Suprapubic skin (tissue), 4 donors: Measurements from ENCODE around the gene LGALS8. TPM values are rescaled to one million over a fixed set of nuclear protein-coding genes. Genes with fewer than 3 reads are reported as not detected.

Source experiments
- DNase-seq, 2 donors: peaks; one replicate each; pipeline ENCODE4 v3.0.0-alpha.2; 2019; ENCODE audit warnings: low spot score in 2 of 2
- H3K27ac ChIP-seq: fragments of 200-600 bp; sonication (generic); one replicate; pipeline ENCODE4 v1.5.1; 2019
- H3K27me3 ChIP-seq: fragments of 200-600 bp; sonication (generic); one replicate; pipeline ENCODE4 v1.5.1; 2019
- H3K36me3 ChIP-seq: fragments of 200-600 bp; sonication (generic); one replicate; pipeline ENCODE4 v1.5.1; 2019
- H3K4me1 ChIP-seq: fragments of 200-600 bp; sonication (generic); one replicate; pipeline ENCODE4 v1.5.1; 2019
- H3K4me3 ChIP-seq: fragments of 200-600 bp; sonication (generic); one replicate; pipeline ENCODE4 v1.5.1; 2019; ENCODE audit warnings: mild to moderate bottlenecking
- H3K9me3 ChIP-seq: fragments of 200-600 bp; sonication (generic); one replicate; pipeline ENCODE4 v1.5.1; 2019
- CTCF ChIP-seq, 2 donors: fragments of 200-600 bp in 1 of 2; fragments of 450-650 bp in 1 of 2; sonication (generic) in 1 of 2; IDR thresholded peaks; one replicate each; pipeline ENCODE4 v1.5.1; 2016 to 2019; ENCODE audit warnings: antibody characterized with exemption in 2 of 2, mild to moderate bottlenecking in 1 of 2, moderate library complexity in 1 of 2
- EP300 ChIP-seq: sonication (generic); formaldehyde crosslinking; IDR thresholded peaks from one replicate; pipeline ENCODE4 v1.6.1; 2017; ENCODE audit warnings: antibody characterized with exemption
- POLR2A ChIP-seq, 2 donors: fragments of 450-650 bp; IDR thresholded peaks; one replicate each; pipeline ENCODE4 v1.6.1; 2017; ENCODE audit warnings: antibody characterized with exemption in 2 of 2, mild to moderate bottlenecking in 2 of 2, moderate library complexity in 2 of 2
- POLR2AphosphoS5 ChIP-seq, 3 donors: sonication (generic); formaldehyde crosslinking; IDR thresholded peaks; one replicate each; pipeline ENCODE4 v1.6.1; 2017; ENCODE audit warnings: antibody characterized with exemption in 3 of 3
- WGBS: methylation state at CpG from one replicate; pipeline ENCODE4 v1.1.5; 2018; 5-methylcytosine and 5-hydroxymethylcytosine counted together
- total RNA-seq, 4 donors: library from RNA; depleted of rRNA; stranded (reverse); fragments of >200 nt; gene quantifications; one replicate each; pipeline ENCODE4 v1.1.0, GENCODE V29; 2016

The LGALS8 gene
- total RNA-seq, 4 donors from 2014 or later = 70.2 to 280 (median 99.3) TPM

- 87% methylated on average over 4 of the region's 4 CpGs for WGBS
- peaks cover 13% of the 10 kb centered on the region for H3K36me3 ChIP-seq
- no peaks in the 10 kb centered on the region for H3K9me3 ChIP-seq
- no peak overlapping the region for H3K4me3 ChIP-seq
- no peak for DNase-seq
- no peak overlapping the region for H3K27ac ChIP-seq
- no peaks in the 10 kb centered on the region for H3K27me3 ChIP-seq
- TF ChIP-seq CTCF (IDR thresholded peaks at IDR 0.05) (no peak), POLR2A (IDR thresholded peaks at IDR 0.05) (no peak), POLR2AphosphoS5 (IDR thresholded peaks at IDR 0.05) (no peak), EP300 (no peak)
- H3K4me1 ChIP-seq = peaks cover 16% of the 10 kb centered on the region
These were observed 9.1 kb downstream of the LGALS8 start for GRCh38 chr1:236532850-236533249.

GRCh38 chr1:236534151-236534651, 10.4 kb downstream of the LGALS8 start:
- Histone ChIP-seq H3K36me3 (peaks cover 26% of the 10 kb centered on the region), H3K4me3 (no peak overlapping the region), H3K9me3 (no peaks in the 10 kb centered on the region), H3K4me1 (peaks cover 16% of the 10 kb centered on the region), H3K27ac (no peak overlapping the region), H3K27me3 (no peaks in the 10 kb centered on the region)
- TF ChIP-seq EP300 (no peak), POLR2AphosphoS5 (IDR thresholded peaks at IDR 0.05) (no peak), CTCF (IDR thresholded peaks at IDR 0.05) (no peak), POLR2A (IDR thresholded peaks at IDR 0.05) (no peak)
- DNase-seq = no peak
- 51% methylated on average over 4 of the region's 4 CpGs for WGBS

GRCh38 chr1:236535190-236535589, 11.4 kb downstream of the LGALS8 start:
- H3K27ac ChIP-seq = no peak overlapping the region
- no peak overlapping the region for H3K4me3 ChIP-seq
- H3K27me3 ChIP-seq = no peaks in the 10 kb centered on the region
- peaks cover 18% of the 10 kb centered on the region for H3K4me1 ChIP-seq
- H3K36me3 ChIP-seq = peaks cover 35% of the 10 kb centered on the region
- TF ChIP-seq EP300 (no peak), POLR2A (IDR thresholded peaks at IDR 0.05) (no peak), CTCF (IDR thresholded peaks at IDR 0.05) (no peak), POLR2AphosphoS5 (IDR thresholded peaks at IDR 0.05) (no peak)
- 89% methylated on average over 1 of the region's 1 CpG for WGBS
- no peak for DNase-seq
- H3K9me3 ChIP-seq = no peaks in the 10 kb centered on the region

GRCh38 chr1:236535662-236536161, 11.9 kb downstream of the LGALS8 start:
- peaks cover 20% of the 10 kb centered on the region for H3K4me1 ChIP-seq
- H3K27me3 ChIP-seq = no peaks in the 10 kb centered on the region
- no peak overlapping the region for H3K27ac ChIP-seq
- TF ChIP-seq POLR2A (IDR thresholded peaks at IDR 0.05) (no peak), POLR2AphosphoS5 (IDR thresholded peaks at IDR 0.05) (no peak), EP300 (no peak), CTCF (IDR thresholded peaks at IDR 0.05) (no peak)
- no peak overlapping the region for H3K4me3 ChIP-seq
- peaks cover 41% of the 10 kb centered on the region for H3K36me3 ChIP-seq
- H3K9me3 ChIP-seq = no peaks in the 10 kb centered on the region
- DNase-seq = no peak
- 76% methylated on average over 6 of the region's 6 CpGs for WGBS

- 46% methylated on average over 5 of the region's 5 CpGs for whole genome bisulfite sequencing
- peaks cover 46% of the 10 kb centered on the region for H3K36me3 ChIP-seq
- no peak for DNase-seq
- no peak overlapping the region for H3K27ac ChIP-seq
- H3K9me3 ChIP-seq = no peaks in the 10 kb centered on the region
- H3K27me3 ChIP-seq = no peaks in the 10 kb centered on the region
- H3K4me1 ChIP-seq = peaks cover 25% of the 10 kb centered on the region
- no peak overlapping the region for H3K4me3 ChIP-seq
- no peak for TF ChIP-seq EP300
- no peak for TF ChIP-seq POLR2A (IDR thresholded peaks at IDR 0.05)
- TF ChIP-seq POLR2AphosphoS5 (IDR thresholded peaks at IDR 0.05) = no peak
- TF ChIP-seq CTCF (IDR thresholded peaks at IDR 0.05) = no peak
These were observed 12.8 kb downstream of the LGALS8 start for GRCh38 chr1:236536540-236536939.
